Measurements from ENCODE around the gene FAF1. TPM values are rescaled to one million over a fixed set of nuclear protein-coding genes. Genes with fewer than 3 reads are reported as not detected.
A peak's percentile ranks its signal among the peaks of the same experiment; 100 is the strongest.

FAF1 gene
- total RNA-seq, 4 donors from 2014 or later: 23.8 to 64.6 (median 43.9) TPM

- intact Hi-C loops (cut with DNase I): no loop called here
Observed at GRCh38 chr1:50419907-50420677, 540.0 kb downstream of the FAF1 start.

GRCh38 chr1:50419192-50419906 is 540.7 kb downstream of the FAF1 start:
- Histone ChIP-seq H3K9me3 (no peaks in the 10 kb centered on the region), H3K27me3 (peaks cover 0 to 100% (median 34%) of the 10 kb centered on the region in 4 donors), H3K36me3 (peaks cover 0 to 18% (median 0%) of the 10 kb centered on the region in 3 donors), H3K4me1 (peaks cover 19 to 83% (median 22%) of the 10 kb centered on the region in 3 donors), H3K4me3 (peak overlapping the region in 2 of 4 donors; percentile 29 to 54), H3K27ac (no peak overlapping the region)
- intact Hi-C loops (cut with DNase I): no loop called here
- TF ChIP-seq POLR2A (IDR thresholded peaks at IDR 0.05): no peak
- TF ChIP-seq, protein P1, sequence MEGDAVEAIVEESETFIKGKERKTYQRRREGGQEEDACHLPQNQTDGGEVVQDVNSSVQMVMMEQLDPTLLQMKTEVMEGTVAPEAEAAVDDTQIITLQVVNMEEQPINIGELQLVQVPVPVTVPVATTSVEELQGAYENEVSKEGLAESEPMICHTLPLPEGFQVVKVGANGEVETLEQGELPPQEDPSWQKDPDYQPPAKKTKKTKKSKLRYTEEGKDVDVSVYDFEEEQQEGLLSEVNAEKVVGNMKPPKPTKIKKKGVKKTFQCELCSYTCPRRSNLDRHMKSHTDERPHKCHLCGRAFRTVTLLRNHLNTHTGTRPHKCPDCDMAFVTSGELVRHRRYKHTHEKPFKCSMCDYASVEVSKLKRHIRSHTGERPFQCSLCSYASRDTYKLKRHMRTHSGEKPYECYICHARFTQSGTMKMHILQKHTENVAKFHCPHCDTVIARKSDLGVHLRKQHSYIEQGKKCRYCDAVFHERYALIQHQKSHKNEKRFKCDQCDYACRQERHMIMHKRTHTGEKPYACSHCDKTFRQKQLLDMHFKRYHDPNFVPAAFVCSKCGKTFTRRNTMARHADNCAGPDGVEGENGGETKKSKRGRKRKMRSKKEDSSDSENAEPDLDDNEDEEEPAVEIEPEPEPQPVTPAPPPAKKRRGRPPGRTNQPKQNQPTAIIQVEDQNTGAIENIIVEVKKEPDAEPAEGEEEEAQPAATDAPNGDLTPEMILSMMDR (IDR thresholded peaks at IDR 0.05): no peak
- no peak for DNase-seq
- WGBS, 2 donors: 44% methylated on average over 6 of the region's 60 CpGs

More at GRCh38 chr1:50419907-50420677, 540.0 kb downstream of the FAF1 start:
- no peak for DNase-seq
- WGBS, 2 donors: 37 to 51% methylated on average over 15 to 18 of the region's 21 CpGs
- TF ChIP-seq, protein P1 (IDR thresholded peaks at IDR 0.05): no peak
- TF ChIP-seq POLR2A (IDR thresholded peaks at IDR 0.05): no peak
- Histone ChIP-seq H3K4me3 (peak overlapping the region in 1 of 4 donors; percentile 54), H3K36me3 (peaks cover 0 to 18% (median 0%) of the 10 kb centered on the region in 3 donors), H3K9me3 (no peaks in the 10 kb centered on the region), H3K4me1 (peaks cover 19 to 90% (median 29%) of the 10 kb centered on the region in 3 donors), H3K27me3 (peaks cover 0 to 100% (median 38%) of the 10 kb centered on the region in 4 donors), H3K27ac (no peak overlapping the region)

- H3K27me3 ChIP-seq: peaks cover 0 to 100% (median 34%) of the 10 kb centered on the region in 4 donors
- H3K9me3 ChIP-seq: no peaks in the 10 kb centered on the region
- intact Hi-C loops (cut with DNase I): no loop called here
- H3K36me3 ChIP-seq: peaks cover 0 to 18% (median 0%) of the 10 kb centered on the region in 3 donors
- H3K27ac ChIP-seq: no peak overlapping the region
- TF ChIP-seq, protein P1 (IDR thresholded peaks at IDR 0.05): no peak
- TF ChIP-seq POLR2A (IDR thresholded peaks at IDR 0.05): no peak
- H3K4me3 ChIP-seq: peak overlapping the region in 2 of 4 donors; percentile 29 to 54
- no peak for DNase-seq
- 37 to 38% methylated on average over 10 to 20 of the region's 64 CpGs for WGBS, 2 donors
- peaks cover 18 to 76% (median 19%) of the 10 kb centered on the region in 3 donors for H3K4me1 ChIP-seq
Observed at GRCh38 chr1:50418600-50419109, 541.4 kb downstream of the FAF1 start.

DNA sequence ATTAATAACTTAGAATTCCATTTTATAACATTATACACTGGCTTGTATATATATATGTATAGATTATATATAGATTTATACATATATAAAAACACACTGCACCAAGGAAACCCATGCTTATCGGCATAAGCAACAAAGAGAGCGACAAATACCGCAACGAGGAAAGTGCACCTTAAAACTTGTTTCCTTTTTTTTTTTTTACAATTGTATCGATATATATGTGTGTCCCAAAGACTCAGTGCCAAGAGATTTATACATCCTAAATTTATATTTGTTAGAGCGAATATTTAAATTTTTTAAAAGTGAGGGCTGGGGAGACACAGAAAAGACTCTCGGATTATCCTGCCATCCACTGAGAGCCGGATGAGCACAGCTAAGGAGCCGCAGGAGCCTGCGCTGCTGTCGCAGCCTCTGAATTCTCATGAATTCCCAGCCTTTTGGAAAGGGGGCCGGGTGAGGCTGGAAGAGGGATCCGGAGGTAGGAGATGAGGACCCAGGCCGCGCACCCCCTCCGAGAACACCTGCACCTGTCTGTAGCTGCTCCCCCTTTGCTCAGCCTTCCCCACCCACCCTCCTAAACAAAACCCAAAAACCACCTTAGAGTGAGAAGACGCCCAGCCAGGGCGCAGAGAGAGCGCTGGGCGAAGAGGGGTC is 542.0 kb downstream of the FAF1 start:
- intact Hi-C loops (cut with DNase I): no loop called here
- H3K27me3 ChIP-seq: peaks cover 0 to 99% (median 29%) of the 10 kb centered on the region in 4 donors
- 29 to 49% methylated on average over 15 of the region's 20 CpGs for WGBS, 2 donors

More for the DNA sequence above, 542.0 kb downstream of the FAF1 start:
- no peak for TF ChIP-seq POLR2A (IDR thresholded peaks at IDR 0.05)
- TF ChIP-seq, protein P1 (IDR thresholded peaks at IDR 0.05): no peak
- peaks cover 0 to 18% (median 0%) of the 10 kb centered on the region in 3 donors for H3K36me3 ChIP-seq
- H3K27ac ChIP-seq: no peak overlapping the region
- peaks cover 13 to 70% (median 16%) of the 10 kb centered on the region in 3 donors for H3K4me1 ChIP-seq
- no peak for DNase-seq
- H3K4me3 ChIP-seq: peak overlapping the region in 2 of 4 donors; percentile 29 to 54
- H3K9me3 ChIP-seq: no peaks in the 10 kb centered on the region

Measured in esophagus squamous epithelium (tissue), 5 donors.